IMR-90 (cell line): ENCODE data around the gene ZNF618. TPM values are rescaled to one million over a fixed set of nuclear protein-coding genes. Genes with fewer than 3 reads are reported as not detected.

Experiments
- ATAC-seq: fragments of 200-7000 bp; cut with Tn5 transposase; 2 replicates; pipeline ENCODE4 v1.9.1; 2020; ENCODE audit warnings: low read depth, mild to moderate bottlenecking, moderate library complexity
- BruUV-seq: library from RNA; stranded (reverse); fragments of 400-500 nt; replicated peaks from 2 replicates; lab custom pipeline; 2021; lab: Mats Ljungman, UMichigan
- CTCF ChIA-PET: fragments of 300-600 bp; formaldehyde crosslinking; extraction: SDS; loops from one replicate; lab custom pipeline; 2021; ENCODE audit warnings: antibody characterized with exemption; lab: Yijun Ruan, JAX
- POLR2A ChIA-PET: fragments of 300-600 bp; sonication (Branson Sonifier 250); formaldehyde crosslinking; loops from one replicate; lab custom pipeline; 2022; ENCODE audit warnings: antibody characterized with exemption; ENCODE audit not compliant: unreplicated experiment; lab: Charles Lee
- DNase-seq: peaks from one replicate; pipeline ENCODE4 v3.0.0; 2013
- H2AFZ ChIP-seq: replicated peaks from 2 replicates; pipeline ENCODE3; 2013; ENCODE audit warnings: low read length, mild to moderate bottlenecking; ENCODE audit not compliant: poor library complexity
- H2AK5ac ChIP-seq: 2 replicates; pipeline ENCODE4 v1.6.1; 2013; ENCODE audit warnings: low read depth, low read length, inconsistent platforms
- H2AK9ac ChIP-seq: replicated peaks from 2 replicates; pipeline ENCODE3; 2013; ENCODE audit warnings: mild to moderate bottlenecking, low read depth, low read length, moderate library complexity; ENCODE audit not compliant: poor library complexity
- H2BK120ac ChIP-seq: 2 replicates; pipeline ENCODE4 v1.6.1; 2013; ENCODE audit warnings: low read depth, low read length, inconsistent platforms
- H2BK15ac ChIP-seq: 3 replicates; pipeline ENCODE4 v1.6.1; 2013; ENCODE audit warnings: low read depth, low read length, inconsistent platforms
- H2BK20ac ChIP-seq: 2 replicates; pipeline ENCODE4 v1.6.1; 2013; ENCODE audit warnings: low read depth, mild to moderate bottlenecking, inconsistent platforms, low read length, moderate library complexity
- H2BK5ac ChIP-seq: 2 replicates; pipeline ENCODE4 v1.6.1; 2013; ENCODE audit warnings: mild to moderate bottlenecking, low read depth, low read length, inconsistent platforms; ENCODE audit not compliant: poor library complexity, severe bottlenecking
- H3K14ac ChIP-seq: replicated peaks from 2 replicates; pipeline ENCODE4 v1.6.1; 2013; ENCODE audit warnings: low read depth, low read length, inconsistent platforms
- H3K18ac ChIP-seq: 2 replicates; pipeline ENCODE4 v1.6.1; 2013; ENCODE audit warnings: low read depth, low read length, control low read depth
- H3K23ac ChIP-seq: 2 replicates; pipeline ENCODE4 v1.6.1; 2013; ENCODE audit warnings: low read depth, low read length, inconsistent platforms
- H3K27ac ChIP-seq: 2 replicates; pipeline ENCODE4 v1.5.1; 2013; ENCODE audit warnings: mild to moderate bottlenecking, control low read depth, low read length; ENCODE audit not compliant: insufficient read depth
- H3K27me3 ChIP-seq: 2 replicates; pipeline ENCODE4 v1.6.1; 2013; ENCODE audit warnings: low read length; ENCODE audit not compliant: control insufficient read depth, insufficient read depth
- H3K36me3 ChIP-seq: 2 replicates; pipeline ENCODE4 v1.6.1; 2013; ENCODE audit warnings: low read length, mixed read lengths; ENCODE audit not compliant: control insufficient read depth, insufficient read depth
- H3K4ac ChIP-seq: 2 replicates; pipeline ENCODE4 v1.6.1; 2013; ENCODE audit warnings: low read depth, low read length, inconsistent platforms
- H3K4me1 ChIP-seq: 2 replicates; pipeline ENCODE4 v1.6.1; 2013; ENCODE audit warnings: low read length, mixed read lengths; ENCODE audit not compliant: control insufficient read depth, insufficient read depth
- H3K4me2 ChIP-seq: 2 replicates; pipeline ENCODE4 v1.6.1; 2013; ENCODE audit warnings: low read depth, mild to moderate bottlenecking, control low read depth, low read length, moderate library complexity
- H3K4me3 ChIP-seq: 2 replicates; pipeline ENCODE4 v1.5.1; 2013; ENCODE audit warnings: low read depth, mild to moderate bottlenecking, control low read depth, low read length, moderate library complexity; ENCODE audit not compliant: insufficient read depth
- H3K56ac ChIP-seq: 2 replicates; pipeline ENCODE4 v1.6.1; 2013; ENCODE audit warnings: low read length, inconsistent platforms; ENCODE audit not compliant: insufficient read depth; ENCODE audit errors: extremely low read depth
- H3K79me1 ChIP-seq, 2 experiments: 2 replicates each; pipeline ENCODE4 v1.6.1; 2013; ENCODE audit warnings: low read length in 2 of 2, inconsistent platforms in 1 of 2, low read depth in 1 of 2
- H3K9ac ChIP-seq: 2 replicates; pipeline ENCODE4 v1.6.1; 2013; ENCODE audit warnings: low read depth, low read length, control low read depth
- H3K9me1 ChIP-seq: 2 replicates; pipeline ENCODE4 v1.6.1; 2013; ENCODE audit warnings: low read length, inconsistent platforms; ENCODE audit not compliant: insufficient read depth
- H3K9me3 ChIP-seq: 2 replicates; pipeline ENCODE4 v1.6.1; 2013; ENCODE audit warnings: low read length; ENCODE audit not compliant: control insufficient read depth, insufficient read depth
- H4K20me1 ChIP-seq: 2 replicates; pipeline ENCODE4 v1.6.1; 2013; ENCODE audit warnings: low read length, inconsistent platforms; ENCODE audit not compliant: insufficient read depth
- H4K5ac ChIP-seq: 2 replicates; pipeline ENCODE4 v1.6.1; 2013; ENCODE audit warnings: mild to moderate bottlenecking, low read depth, low read length, control low read depth
- H4K8ac ChIP-seq, 2 experiments: 2 replicates each; pipeline ENCODE4 v1.6.1; 2013; ENCODE audit warnings: low read depth in 2 of 2, low read length in 2 of 2, control low read depth in 1 of 2, inconsistent platforms in 1 of 2
- H4K91ac ChIP-seq: 2 replicates; pipeline ENCODE4 v1.6.1; 2013; ENCODE audit warnings: low read depth, low read length, inconsistent platforms; ENCODE audit not compliant: insufficient read depth
- BHLHE40 ChIP-seq: fragments of 150-350 bp; IDR thresholded peaks from 2 replicates; pipeline ENCODE4 v1.6.1; 2016; ENCODE audit warnings: mild to moderate bottlenecking, low read depth, low read length
- CEBPB ChIP-seq: IDR thresholded peaks from 2 replicates; pipeline ENCODE4 v1.6.1; 2012; ENCODE audit warnings: low read depth, low read length, improper control_type of control experiment
- CHD1 ChIP-seq: IDR thresholded peaks from 2 replicates; pipeline ENCODE4 v1.6.1; 2012; ENCODE audit warnings: low read depth, low read length, improper control_type of control experiment
- CTCF ChIP-seq: conservative IDR thresholded peaks from 2 replicates; pipeline ENCODE4 v1.5.1; 2012; ENCODE audit warnings: mild to moderate bottlenecking, low read depth, low read length, improper control_type of control experiment
- ELK1 ChIP-seq: fragments of 150-350 bp; IDR thresholded peaks from 2 replicates; pipeline ENCODE4 v1.6.1; 2016; ENCODE audit warnings: low read depth, mild to moderate bottlenecking, low read length, moderate library complexity, borderline replicate concordance
- FOS ChIP-seq: fragments of 150-350 bp; IDR thresholded peaks from 2 replicates; pipeline ENCODE4 v1.6.1; 2016; ENCODE audit warnings: low read depth, low read length
- MAFK ChIP-seq: IDR thresholded peaks from 2 replicates; pipeline ENCODE4 v1.6.1; 2012; ENCODE audit warnings: low read depth, low read length, improper control_type of control experiment
- MAZ ChIP-seq: IDR thresholded peaks from 2 replicates; pipeline ENCODE4 v1.6.1; 2012; ENCODE audit warnings: low read depth, mild to moderate bottlenecking, low read length, improper control_type of control experiment, moderate library complexity, borderline replicate concordance
- MXI1 ChIP-seq: IDR thresholded peaks from 2 replicates; pipeline ENCODE4 v1.6.1; 2012; ENCODE audit warnings: low read depth, mild to moderate bottlenecking, low read length, moderate library complexity, borderline replicate concordance
- NFE2L2 ChIP-seq: fragments of 150-350 bp; IDR thresholded peaks from 2 replicates; pipeline ENCODE4 v1.6.1; 2016; ENCODE audit warnings: low read depth, mild to moderate bottlenecking, low read length
- POLR2A ChIP-seq: IDR thresholded peaks from 2 replicates; pipeline ENCODE4 v1.6.1; 2012; ENCODE audit warnings: mild to moderate bottlenecking, low read depth, low read length
- RAD21 ChIP-seq: IDR thresholded peaks from 2 replicates; pipeline ENCODE4 v1.6.1; 2012; ENCODE audit warnings: low read length, improper control_type of control experiment
- RCOR1 ChIP-seq: IDR thresholded peaks from 2 replicates; pipeline ENCODE4 v1.6.1; 2012; ENCODE audit warnings: mild to moderate bottlenecking, low read length, improper control_type of control experiment; ENCODE audit not compliant: insufficient replicate concordance
- RFX5 ChIP-seq: IDR thresholded peaks from 2 replicates; pipeline ENCODE4 v1.8.0; 2012; ENCODE audit warnings: low read depth, mild to moderate bottlenecking, low read length, moderate library complexity
- SMC3 ChIP-seq: fragments of 150-350 bp; IDR thresholded peaks from 2 replicates; pipeline ENCODE4 v1.6.1; 2016; ENCODE audit warnings: low read depth, mild to moderate bottlenecking, antibody characterized with exemption, low read length, moderate library complexity
- USF2 ChIP-seq: fragments of 150-350 bp; IDR thresholded peaks from 2 replicates; pipeline ENCODE4 v1.6.1; 2017; ENCODE audit warnings: mild to moderate bottlenecking, antibody characterized with exemption, low read length, low read depth
- WGBS, 2 experiments: methylation state at CpG; one replicate each; pipeline versions ENCODE4 v1.1.5 to v1.1.7; 2013; ENCODE audit warnings: missing lambda C conversion rate in 2 of 2; ENCODE audit not compliant: insufficient read length in 1 of 2; ENCODE audit errors: extremely low coverage in 2 of 2; 5-methylcytosine and 5-hydroxymethylcytosine counted together
- dilution Hi-C: fragments of 300-500 bp; cut with HindIII; formaldehyde crosslinking; loops from one replicate; pipeline ENCODE4 v1.14.3; 2018; ENCODE audit warnings: low sequenced_read_pairs; ENCODE audit not compliant: unreplicated experiment
- in situ Hi-C: fragments of 300-500 bp; cut with MboI; formaldehyde crosslinking; loops from 3 replicates; pipeline ENCODE4 v1.14.3; 2019; ENCODE audit warnings: low sequenced_read_pairs, inconsistent platforms, mixed read lengths
- intact Hi-C: fragments of 100-400 bp; cut with micrococcal nuclease; formaldehyde crosslinking; loops from 2 replicates; pipeline ENCODE4 v1.10.0; 2022
- polyA plus RNA-seq, 3 experiments: library from polyadenylated mRNA; depleted of rRNA; stranded (reverse); fragments of >200 nt; gene quantifications; 2 replicates each; pipeline ENCODE4 v1.2.3, GENCODE V29; 2012; ENCODE audit warnings: low replicate concordance in 1 of 3
- total RNA-seq: library from RNA; depleted of rRNA; stranded (reverse); fragments of >200 nt; gene quantifications from 2 replicates; pipeline ENCODE4 v1.2.3, GENCODE V29; 2012

The ZNF618 gene
- total and polyA plus RNA-seq, 2 of the 4 experiments (the other 2 are of a cell fraction) = 8.2 to 9.4 TPM

DNA sequence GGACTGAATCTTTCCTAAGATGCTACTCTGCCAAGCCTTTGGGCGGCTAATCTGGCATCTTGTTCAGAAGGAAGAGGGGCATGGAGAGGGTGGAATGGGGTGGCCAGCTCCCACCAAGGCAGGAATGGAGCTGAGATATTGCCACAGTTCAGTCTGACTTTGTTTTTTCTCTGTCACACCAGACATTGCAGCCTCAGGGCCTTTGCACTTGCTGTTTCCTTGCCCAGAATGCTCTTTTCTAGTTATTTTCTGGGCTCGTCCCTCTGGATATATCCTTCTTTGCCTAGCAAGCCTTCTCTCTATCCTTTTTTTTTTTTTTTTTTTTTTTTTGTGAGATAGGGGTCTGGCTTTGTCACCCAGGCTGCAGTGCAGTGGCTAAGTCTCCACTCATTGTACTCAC, 40.8 kb downstream of the ZNF618 start:
- Histone ChIP-seq H3K79me1 (peaks cover 61 to 90% of the 10 kb centered on the region in 2 experiments), H3K56ac (no peak overlapping the region), H3K4me1 (peaks cover 3% of the 10 kb centered on the region; the same call in 1 of the 2 replicates), H4K20me1 (peaks cover 68% of the 10 kb centered on the region), H2AFZ (no peak overlapping the region), H4K91ac (no peak overlapping the region), H2BK5ac (no peak overlapping the region), H3K14ac (no peak overlapping the region), H4K8ac (no peak overlapping the region), H4K5ac (no peak overlapping the region), H3K9me1 (peaks cover 28% of the 10 kb centered on the region), H3K4me3 (no peak overlapping the region), H3K27ac (no peak overlapping the region), H3K18ac (no peak overlapping the region), H3K23ac (no peak overlapping the region), H2AK9ac (no peak overlapping the region), H3K9ac (no peak overlapping the region), H2BK120ac (no peak overlapping the region), H3K4me2 (no peak overlapping the region), H2BK20ac (no peak overlapping the region), H3K9me3 (no peaks in the 10 kb centered on the region), H3K27me3 (no peaks in the 10 kb centered on the region), H2AK5ac (no peak overlapping the region), H2BK15ac (no peak overlapping the region), H3K4ac (no peak overlapping the region), H3K36me3 (peaks cover 3% of the 10 kb centered on the region)
- intact Hi-C loops (no loop called here), dilution Hi-C loops (no loop called here), in situ Hi-C loops (no loop called here)
- ChIA-PET CTCF (no interaction called here), POLR2A (no interaction called here)
- no peak for ATAC-seq
- no peak for DNase-seq
- no CpG with 5 or more reads among the region's 2 CpGs for WGBS, 2 experiments
- no TSS peak for BruUV-seq
- TF ChIP-seq BHLHE40 (no peak), FOS (no peak), ELK1 (no peak), CHD1 (no peak), MAFK (no peak), NFE2L2 (no peak), MAZ (no peak), RAD21 (no peak), MXI1 (no peak), CTCF (no peak), SMC3 (no peak), RFX5 (no peak), POLR2A (no peak), CEBPB (no peak), USF2 (no peak), RCOR1 (no peak)
